GM03348 (cell line): ENCODE data around the gene ATXN7L1.
A peak's percentile ranks its signal among the peaks of the same experiment; 100 is the strongest.

Experiments used
- DNase-seq: peaks from one replicate; pipeline ENCODE4 v3.0.0; 2012; ENCODE audit warnings: low spot score

The ATXN7L1 gene

DNA sequence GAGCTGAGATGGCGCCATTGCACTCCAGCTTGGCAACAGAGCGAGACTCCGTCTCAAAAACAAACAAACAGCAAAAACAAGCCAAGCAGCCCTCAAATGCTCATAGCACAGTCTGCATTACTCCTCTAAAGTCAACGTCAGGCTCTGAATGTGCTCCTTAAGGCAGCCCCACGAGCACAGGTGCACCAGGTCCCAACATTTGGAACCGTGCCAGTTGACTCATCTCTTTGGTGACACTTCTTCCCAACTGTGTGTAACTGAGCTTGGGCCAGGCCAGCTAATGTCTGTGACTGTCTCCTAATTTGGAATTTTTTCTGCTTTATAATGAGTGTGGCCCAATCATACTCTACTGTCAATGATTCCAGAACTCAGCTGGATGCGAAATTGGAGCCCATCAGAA is 228.8 kb downstream of the ATXN7L1 start:
- no peak for DNase-seq

DNA sequence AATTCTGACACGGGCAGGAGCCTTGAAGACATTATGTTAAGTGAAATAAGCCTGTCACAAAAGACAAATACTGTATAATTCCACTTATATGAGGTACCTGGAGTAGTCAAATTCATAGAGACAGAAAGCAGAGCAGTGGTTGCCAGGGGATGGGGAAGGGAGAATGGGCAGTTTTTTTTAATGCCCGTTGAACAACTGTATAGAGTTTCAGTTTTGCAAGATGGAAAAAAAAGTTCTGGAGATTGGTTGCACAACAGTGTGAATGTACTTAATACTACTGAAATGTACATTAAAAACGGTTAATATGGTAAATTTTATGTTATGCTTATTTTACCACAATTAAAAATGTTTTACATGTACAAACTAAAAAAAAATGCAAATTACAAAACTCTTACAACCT is 231.5 kb downstream of the ATXN7L1 start:
- no peak for DNase-seq

DNA sequence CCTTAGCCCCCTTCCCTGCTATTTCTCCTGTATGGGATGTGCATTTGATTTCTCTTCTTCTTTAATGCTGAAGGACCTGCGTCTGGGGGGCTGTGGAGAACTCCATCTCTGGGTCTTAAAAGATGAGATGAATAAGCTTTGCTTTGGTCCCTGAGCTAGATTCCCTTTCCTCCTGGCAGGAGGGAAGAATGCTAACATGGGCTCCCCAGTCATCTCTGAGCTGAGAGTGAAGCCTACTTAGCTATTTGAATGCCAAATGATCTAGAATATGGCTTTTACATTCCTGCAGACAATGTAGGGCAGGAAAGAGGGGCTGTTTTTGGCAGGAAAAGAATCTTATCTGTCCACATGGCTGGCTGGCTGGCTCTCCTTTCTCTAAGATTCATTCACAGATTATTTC is 232.5 kb downstream of the ATXN7L1 start:
- no peak for DNase-seq

DNA sequence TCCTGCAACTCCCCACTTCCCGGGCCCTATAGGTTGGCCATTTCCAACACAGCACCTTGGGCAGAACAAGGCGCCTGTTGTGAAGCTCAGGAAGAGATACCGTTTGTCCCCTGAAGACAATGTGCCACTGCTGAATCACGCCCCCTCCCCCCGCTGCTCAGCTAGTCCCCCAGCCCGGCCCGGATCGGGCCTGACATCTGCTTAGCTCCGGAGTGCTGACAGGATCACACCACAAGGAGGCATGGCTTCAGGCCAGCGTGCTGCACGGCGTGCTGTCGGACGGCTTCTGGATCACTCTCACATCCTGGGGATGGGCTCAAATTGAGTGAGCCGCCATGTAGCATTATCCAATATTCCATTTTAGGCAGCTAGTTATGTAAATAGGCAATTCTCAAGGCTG is 233.0 kb downstream of the ATXN7L1 start:
- DNase-seq = no peak

DNA sequence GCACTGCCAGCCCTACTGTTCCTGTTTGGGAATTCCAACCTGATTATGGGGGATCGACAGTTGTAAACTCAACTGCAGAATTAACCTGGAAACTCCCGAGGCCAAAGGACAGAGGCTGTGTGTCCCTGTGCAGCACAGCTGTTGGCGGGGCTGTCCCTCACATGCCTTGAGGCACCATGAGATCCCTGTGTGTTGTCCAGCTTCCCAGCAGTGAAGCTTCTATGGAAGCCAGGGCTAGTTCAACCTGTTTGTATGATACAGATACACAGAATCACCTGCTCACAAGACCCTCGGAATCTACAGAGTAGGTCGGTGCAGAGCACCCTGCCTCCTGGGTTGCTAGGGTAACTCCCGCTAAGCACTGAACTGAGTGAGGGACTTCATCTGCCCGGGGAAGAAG is 234.1 kb downstream of the ATXN7L1 start:
- DNase-seq = no peak

DNA sequence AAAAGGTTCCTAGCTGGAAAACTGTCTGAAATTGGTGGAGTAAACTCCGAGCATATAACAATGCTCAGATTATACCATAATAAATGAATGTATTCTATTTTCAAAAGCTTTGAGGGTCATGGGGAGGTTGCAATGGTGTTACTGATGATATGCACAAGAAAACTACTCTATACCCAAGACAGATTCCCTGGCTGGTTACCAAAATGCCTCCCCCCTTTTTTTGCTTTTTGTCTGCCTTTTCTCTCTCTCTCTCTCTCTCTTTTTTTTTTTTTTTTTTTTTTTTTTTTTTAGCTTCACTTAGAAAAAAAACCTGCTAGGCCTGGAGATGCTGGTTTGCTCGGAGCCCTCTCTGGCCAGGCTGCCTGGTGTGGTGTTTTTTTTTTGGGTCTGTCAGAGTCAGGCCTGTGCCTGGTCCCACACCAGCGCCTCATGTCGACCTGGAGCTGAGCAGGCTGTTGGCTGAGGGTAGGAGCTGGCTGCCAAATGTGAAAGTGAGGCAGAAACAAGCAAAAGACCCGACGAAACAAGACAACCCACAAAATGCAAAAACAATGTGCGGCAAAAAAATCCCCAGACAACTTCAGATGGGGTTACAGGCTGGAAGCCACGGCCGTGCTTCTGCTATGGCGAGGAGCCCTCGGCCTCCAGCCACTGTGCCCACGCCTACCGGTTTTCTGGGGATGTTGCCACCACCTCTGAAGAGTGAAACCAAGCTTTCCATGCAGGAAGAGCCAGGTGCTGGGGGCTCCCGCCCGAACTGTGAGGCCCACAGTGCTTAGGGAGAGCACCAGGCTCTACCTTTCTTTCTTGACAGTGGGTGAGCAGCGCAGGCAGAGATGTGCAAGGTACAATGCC is 235.2 kb downstream of the ATXN7L1 start:
- no peak for DNase-seq

DNA sequence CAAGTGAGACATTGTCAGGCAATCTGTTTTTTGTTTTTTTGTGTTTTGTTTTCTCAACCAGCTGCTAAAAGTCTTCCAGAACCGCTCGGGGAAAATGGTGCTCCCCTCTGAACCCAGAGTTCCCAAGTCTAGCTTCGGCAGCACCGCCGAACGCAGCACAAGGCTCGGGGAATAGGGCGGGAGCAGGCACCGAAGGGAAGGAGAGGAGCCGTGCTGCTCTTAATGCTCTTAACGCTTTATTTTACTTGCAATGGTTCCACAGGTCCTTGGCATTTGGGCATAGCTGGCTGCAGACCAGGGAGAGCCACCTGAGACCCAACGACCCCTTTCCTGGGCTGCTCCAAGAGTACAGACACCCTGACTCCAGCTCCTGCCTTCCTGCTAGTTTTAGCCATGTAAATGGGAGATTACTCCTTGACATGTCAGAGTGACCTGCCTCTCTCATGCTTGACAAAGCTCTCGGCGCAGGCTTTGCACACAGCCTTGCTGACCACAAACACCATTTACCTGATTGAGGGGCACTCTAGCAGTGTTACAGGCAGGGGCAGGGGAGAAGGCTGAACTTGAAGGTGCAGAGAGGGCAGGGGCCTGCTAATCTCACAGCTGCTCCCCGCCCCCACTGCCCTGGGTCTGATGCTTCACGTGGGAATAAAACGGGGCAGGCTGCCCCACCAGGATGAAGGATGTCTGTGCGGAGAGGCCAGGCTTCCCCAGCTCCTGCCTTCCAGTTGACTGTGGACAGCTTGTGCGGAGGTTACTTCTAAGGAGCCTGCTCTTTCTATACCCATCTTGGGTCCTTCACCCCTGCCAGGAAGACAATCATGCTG is 236.5 kb downstream of the ATXN7L1 start:
- no peak for DNase-seq

DNA sequence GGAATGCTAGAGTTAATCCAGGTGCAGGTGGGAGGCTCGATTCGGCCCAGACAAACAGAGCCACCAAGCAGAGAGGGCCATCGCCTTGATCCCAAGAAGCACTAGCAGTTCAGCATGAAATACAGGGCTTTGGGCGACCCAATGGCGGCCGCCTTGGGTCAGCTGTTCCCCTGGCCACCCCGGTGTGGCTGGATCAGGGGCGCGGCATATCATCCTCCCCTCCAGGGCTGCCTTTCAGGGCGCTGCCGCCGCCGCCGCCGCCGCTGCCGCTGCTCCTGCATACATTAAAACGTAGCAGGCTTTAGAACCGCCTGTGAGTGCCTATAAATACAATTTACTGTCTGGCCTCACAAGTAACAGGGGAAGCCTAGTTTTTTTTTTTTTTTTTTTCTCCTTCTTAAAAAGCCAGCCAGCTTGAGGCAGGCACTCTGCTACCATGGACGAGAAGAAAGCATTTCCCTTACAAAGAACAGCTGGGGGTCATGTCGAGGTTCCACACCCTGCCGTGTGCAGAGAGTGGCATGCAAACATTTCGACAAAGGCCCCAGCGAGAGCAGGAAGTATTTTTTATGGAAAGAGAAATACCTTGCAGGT is 237.4 kb downstream of the ATXN7L1 start:
- DNase-seq = no peak

DNA sequence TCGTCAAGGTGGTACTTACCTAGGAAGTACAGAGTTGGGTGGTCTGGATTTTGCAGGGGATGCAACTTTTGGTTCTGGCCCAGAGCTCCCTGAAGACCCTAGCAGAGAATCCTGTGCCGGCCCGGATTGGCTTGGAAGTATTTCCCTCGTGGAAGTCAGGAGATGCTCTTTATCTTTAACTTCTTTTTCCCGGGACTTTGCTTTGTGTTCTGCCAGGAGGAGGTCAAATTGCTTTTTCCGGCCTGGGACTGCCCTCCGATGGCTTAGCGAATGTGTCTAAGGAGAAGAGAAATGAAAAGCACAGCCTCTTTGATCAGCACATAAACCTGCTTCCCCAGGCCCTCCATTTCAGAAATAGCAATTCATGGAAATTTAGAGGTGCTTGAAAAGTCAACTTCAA is 238.1 kb downstream of the ATXN7L1 start:
- no peak for DNase-seq

DNA sequence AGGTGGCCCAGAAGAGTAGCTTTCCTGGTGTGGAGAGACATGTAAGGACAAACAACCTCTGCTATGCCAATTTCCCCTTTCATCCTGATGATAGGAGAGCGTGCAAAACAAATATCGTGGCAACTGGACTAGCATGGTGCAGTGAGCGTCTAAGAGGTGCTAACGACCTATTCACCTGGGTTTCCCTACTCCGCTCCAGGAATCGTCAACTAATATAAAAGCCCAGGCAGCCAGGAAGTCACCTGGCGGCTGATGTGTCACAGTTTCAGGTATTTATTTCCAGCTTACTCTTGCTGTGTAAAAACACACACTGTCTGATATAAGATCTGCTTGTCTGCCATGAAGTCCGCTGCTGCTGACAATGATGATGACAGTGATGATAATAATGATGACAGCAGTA is 238.6 kb downstream of the ATXN7L1 start:
- DNase-seq = no peak

DNA sequence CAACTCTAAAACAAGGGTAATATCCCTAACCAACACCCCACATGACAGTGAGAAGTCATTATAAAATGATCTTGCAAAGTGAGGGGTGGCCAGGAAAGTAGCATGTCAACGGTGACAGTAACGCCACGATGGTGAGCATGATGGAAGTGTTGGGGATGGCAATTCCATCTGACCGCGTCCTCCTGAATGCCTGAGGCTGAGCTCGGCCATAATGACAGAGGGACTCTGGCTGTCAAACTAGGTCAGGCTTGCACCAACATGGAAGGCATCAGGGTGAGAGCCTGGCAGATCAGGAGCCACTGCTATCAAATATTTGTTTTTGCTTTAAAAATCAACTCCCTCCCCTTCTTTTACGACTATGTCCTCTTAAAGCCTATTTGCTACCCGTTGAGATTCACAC is 239.4 kb downstream of the ATXN7L1 start:
- no peak for DNase-seq

DNA sequence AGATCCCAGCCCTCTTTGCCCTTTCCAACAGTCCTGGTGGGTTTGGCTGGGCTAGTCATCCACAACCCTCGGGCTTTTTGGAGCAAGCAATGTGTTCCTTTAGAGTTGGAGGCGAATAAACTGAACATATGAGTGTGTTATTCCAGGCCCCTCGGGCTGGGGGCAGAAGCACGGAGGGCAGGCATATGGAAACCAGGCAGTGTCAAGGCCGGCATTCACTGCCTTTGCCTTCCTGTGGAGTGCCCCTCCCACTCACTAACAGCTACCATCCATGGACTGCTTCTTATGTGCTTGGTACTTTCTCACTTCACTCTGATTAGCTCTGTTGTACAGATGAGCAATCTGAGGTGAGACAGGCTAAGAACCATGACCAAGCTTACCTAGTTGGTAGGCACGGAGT is 241.2 kb downstream of the ATXN7L1 start:
- DNase-seq = no peak

DNA sequence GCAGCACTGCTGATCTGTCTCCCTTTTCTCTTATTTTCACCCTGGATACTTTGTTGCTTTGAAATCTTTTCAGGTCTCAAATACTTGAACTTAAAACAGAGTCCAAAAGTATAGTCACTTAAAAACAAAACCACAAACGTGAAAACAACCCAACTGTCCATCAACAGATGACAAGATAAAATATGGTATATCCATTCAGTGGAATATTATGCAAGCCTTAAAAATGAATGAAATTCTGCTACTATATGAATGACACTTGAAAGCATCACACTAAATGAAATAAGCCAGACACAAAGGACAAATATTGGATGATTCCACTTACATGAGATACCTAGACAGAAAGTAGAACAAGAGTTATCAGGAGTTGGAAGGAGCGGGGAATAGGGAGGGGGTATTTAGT is 250.4 kb downstream of the ATXN7L1 start:
- DNase-seq = no peak

DNA sequence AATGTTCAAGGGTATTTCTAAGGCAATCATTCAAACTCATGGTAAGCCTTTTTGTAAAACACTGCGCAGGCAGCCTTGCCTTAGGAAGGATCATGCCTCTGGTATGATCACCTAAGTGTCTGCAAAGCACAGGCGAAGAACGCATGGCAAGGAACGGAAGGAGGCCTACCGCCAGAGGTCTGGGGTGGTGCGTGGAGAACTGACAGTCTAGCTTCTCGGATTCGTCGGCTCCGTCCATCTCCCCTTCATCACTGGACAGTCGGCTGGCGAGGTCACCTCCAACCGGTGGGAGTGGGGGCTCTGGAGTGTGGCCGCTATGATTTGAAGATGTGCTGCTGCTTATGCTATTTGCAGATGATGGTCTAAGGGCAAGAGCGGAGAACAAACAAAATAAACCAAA is 252.5 kb downstream of the ATXN7L1 start:
- DNase-seq = no peak

DNA sequence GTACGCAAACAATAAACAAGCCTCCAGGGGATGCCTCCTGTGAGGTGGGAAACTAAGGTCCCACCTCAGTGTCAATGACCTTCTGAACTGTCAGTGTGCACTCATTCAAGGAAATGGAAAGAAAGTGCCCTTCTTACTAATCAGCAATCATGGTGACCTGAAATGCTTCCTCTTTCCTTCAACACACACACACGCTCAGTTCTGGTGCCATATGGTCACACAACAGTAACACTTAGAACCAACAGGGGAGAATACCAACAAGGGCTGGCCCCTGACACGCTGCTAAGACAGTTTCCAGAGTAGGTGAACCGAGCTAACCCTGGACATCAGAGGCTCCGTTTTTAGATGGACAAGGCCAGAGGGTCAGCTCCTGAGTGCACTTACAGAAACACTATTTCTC is 253.0 kb downstream of the ATXN7L1 start:
- DNase-seq = no peak

DNA sequence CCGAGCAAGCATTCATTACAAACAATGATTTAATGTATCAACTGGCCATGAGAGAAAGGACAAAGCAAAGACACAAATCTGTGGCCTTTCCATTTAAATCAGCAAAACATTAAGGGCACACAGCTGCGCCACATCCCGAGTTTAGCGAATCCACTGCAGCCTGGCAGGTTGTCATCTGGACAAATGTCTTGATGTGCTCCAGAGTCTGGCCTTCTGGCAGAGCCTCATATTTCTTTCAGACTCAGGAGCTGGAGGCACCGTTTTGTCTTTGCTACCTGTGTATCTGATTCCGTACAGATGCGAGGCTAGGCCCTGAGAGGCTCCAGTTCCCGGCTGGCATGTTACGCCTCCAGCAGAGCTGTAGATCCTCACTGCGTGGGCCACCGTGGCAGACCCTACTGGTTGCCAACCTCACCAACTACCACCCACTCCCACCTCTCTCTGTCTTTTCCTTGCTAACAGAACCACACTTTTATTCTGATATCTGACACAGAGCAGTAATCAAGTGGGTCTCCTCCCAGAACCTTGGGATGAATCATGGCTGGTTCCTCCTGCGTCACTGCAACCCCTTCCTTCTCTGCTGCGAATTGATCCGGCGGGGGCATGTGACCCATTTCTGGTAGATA is 254.2 kb downstream of the ATXN7L1 start:
- DNase-seq = no peak

DNA sequence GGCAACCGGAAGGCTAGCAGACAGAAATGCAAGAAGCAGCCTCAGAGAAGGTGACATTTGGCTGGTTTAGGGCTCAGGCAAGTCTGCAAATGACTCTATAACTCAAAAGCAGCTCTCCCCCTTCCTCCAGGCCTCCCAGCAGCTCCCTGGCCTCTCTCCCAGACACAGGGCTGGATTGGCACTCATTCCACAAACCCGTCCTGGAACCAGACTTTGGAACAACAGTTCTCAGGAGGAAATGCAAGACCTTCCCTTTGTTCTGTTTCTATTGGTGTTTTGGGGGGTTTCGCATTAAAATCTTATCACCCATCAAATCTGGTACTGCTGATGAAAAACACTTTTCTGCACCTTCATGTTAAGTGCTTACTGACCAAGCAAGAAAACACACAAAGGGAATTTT is 254.8 kb downstream of the ATXN7L1 start:
- DNase-seq = peak; percentile 87

DNA sequence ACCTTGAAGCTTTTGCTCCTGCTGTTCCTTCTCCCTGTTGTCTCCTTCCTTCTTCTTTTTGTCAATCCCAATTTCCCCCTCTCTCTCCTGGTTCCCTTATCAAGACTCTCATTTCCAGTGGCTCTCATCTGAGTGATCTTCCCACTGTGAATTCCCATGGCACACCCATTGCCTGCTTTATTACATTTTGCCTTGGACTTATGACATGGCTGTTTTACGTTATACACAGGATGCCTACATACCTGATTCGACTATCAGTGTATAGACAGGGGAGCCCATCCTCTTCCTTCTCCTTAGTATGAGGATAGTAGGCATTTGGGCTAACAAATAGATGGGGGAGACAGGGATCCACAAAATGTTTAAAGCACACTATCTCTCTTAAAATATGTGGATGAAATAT is 255.2 kb downstream of the ATXN7L1 start:
- no peak for DNase-seq

DNA sequence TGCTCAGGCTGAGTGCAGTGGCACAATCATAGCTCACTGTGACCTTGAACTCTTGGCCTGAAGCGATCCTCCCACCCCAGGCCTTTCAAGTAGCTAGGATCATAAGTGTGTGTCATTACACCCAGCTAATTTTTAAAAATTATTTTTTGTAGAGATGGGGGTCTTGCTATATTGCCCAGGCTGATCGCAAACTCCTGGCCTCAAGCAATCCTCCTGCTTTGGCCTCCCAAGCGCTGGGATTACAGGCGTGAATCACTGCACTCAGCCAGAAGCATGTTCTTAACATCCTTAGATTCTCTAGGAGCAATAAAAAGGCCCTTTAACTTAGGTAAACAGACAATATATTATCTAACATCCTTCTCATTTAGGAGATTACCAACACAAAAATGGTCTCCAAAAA is 256.8 kb downstream of the ATXN7L1 start:
- DNase-seq = no peak

DNA sequence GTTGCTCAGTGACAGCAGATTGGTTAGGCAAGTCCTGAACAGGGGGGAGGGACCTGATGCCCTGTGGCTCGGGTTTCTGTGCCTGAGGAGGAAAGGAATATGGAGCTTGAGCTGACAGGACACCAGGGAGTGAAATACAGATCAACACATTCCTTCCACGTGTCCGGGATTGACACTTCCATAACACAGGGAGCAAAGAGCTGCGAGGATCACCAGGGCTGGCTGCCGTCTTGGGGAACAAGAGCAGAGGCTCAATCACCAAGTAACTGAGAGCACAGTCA is 258.4 kb downstream of the ATXN7L1 start:
- DNase-seq = no peak

DNA sequence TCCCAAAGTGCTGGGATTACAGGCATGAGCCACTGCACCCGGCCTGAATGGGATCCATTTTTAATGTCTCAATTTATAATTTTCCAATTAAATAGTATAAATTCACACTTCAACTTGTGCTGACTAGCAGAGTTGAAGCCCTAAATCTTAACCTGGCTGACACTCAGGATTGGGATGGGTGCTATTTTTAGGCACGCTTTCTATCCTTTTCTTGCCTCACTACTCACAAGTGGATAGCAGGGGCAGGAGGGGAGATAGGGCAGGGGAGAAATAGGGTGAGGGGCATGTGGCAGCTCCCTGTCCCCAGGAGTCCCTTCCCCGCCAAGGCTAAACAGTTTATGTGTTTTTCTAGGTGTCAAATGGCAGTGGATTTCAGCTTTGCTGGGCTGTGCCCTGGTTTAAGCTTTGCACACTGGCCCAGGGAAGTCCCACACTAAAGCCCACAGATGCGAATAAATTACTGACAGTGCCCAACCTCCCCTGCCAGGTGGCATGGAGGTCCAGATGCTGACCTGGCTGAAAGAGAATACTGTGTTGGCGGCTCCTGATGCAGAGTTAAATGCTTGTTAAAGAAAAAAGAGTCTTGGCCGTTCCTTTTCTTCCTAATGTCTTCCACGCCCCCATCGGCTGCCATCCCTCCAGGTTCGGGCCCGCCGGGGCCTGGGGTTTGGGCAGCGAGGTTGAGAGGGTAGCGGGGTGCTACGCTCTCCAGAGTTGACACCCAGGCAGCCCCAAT is 259.0 kb downstream of the ATXN7L1 start:
- no peak for DNase-seq

DNA sequence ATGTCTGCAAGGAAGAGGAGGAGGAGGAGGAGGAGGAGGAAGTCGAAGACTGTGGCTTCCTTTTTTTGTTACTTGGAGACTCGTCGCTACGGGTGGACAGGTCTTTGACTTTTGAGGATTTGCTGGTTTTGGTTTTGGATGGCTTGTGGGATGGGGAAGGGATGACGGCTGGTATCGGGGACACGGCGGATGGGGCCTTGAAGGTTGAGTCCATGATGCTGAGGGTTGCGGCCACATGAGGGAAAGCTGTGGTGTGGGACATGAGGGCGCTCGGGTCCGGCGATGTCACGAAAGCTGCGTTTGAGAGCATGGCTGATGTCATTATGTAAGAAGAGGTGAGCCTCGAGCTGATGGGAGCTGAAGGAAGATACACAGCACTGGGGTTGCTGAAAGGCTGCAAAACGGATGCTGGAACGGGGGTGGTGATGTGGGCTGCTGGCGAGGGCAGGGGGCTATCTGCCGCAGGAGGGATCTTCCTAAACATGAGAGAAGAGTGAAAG is 262.0 kb downstream of the ATXN7L1 start:
- no peak for DNase-seq
